Posterior vena cava (tissue), 2 donors: Measurements from ENCODE around the gene SORCS2. TPM values are rescaled to one million over a fixed set of nuclear protein-coding genes. Genes with fewer than 3 reads are reported as not detected.
A peak's percentile ranks its signal among the peaks of the same experiment; 100 is the strongest.

Source experiments
- DNase-seq: peaks from one replicate; pipeline ENCODE4 v3.0.0-alpha.2; 2020; ENCODE audit warnings: low spot score
- intact Hi-C, 2 donors: fragments of 100-400 bp; cut with DNase I; formaldehyde crosslinking; loops; one replicate each; pipeline versions ENCODE4 v1.14.1 to v1.14.2; 2022 to 2023
- total RNA-seq, 2 donors: library from RNA; stranded (reverse); fragmentation: NEBNext Ultra II Directional; extraction: Animal tissue kit (Norgen Biotek cat#: 25700); gene quantifications; one replicate each; pipeline ENCODE4 v1.2.1, GENCODE V29; 2021
- donor health status: DM: yes; HTN: yes; CAD: no.
- donor health status: DM: yes; HTN: yes; CAD: no.

Gene SORCS2
- total RNA-seq, 2 donors from 2014 or later = 5.0 to 11.9 TPM

- DNase-seq = no peak
Measured at GRCh38 chr4:7320206-7320797, 128.0 kb downstream of the SORCS2 start.

DNA sequence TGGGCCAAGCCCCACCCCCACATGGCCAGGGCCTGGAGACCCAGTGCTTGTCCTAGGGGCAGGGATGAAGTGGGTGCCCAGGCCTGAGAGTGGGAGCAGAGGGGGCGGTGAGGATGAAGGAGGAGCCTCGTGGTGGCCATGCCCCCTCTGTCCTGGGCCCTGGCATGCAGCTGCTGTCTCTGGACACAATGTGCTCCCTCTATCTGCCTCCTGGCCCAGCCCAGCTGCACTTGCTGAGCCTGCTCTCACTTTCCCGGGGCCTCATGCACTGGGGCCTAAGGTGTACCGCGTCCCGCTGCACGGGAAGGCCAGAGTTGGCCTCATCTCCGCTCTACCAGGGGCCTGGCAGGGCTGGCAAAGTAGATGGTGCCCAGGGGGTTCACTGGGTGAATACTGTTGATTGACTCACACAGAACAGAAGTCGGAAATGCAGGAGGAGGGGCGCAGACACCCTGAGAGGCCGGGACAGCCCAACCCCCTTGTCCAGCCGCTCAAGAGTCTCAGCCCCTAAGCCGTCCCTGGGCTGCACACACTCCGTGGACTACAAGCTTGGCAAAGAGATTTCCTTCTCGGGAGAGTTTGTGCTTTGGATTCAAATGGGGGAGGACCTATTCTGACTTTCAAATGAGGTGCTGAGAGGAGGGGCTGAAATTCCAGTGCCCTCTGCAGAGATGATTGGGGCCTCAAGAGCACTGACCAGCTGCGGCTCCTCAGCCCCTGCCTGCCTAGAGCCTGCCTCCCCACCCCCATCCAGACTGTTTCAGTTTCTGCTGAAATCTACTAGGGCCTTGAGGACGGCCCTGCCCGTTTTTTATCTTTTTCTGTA is 130.0 kb downstream of the SORCS2 start:
- DNase-seq = no peak
- intact Hi-C loops = no loop called here

More at GRCh38 chr4:7320206-7320797, 128.0 kb downstream of the SORCS2 start:
- intact Hi-C loops = no loop called here

- DNase-seq = no peak
- intact Hi-C loops = no loop called here
Measured at GRCh38 chr4:7323461-7323871, 131.1 kb downstream of the SORCS2 start.

- DNase-seq = no peak
- intact Hi-C loops = no loop called here
Measured at GRCh38 chr4:7323872-7324650, 131.7 kb downstream of the SORCS2 start.

- no peak for DNase-seq
- intact Hi-C loops = no loop called here
Measured at GRCh38 chr4:7324651-7325121, 132.3 kb downstream of the SORCS2 start.

- DNase-seq = no peak
- intact Hi-C loops = no loop called here
Measured at GRCh38 chr4:7325541-7325940, 133.2 kb downstream of the SORCS2 start.

GRCh38 chr4:7326306-7326692 is 134.0 kb downstream of the SORCS2 start:
- DNase-seq = no peak
- intact Hi-C loops = no loop called here

GRCh38 chr4:7326693-7327340 is 134.5 kb downstream of the SORCS2 start:
- intact Hi-C loops = no loop called here
- peak; percentile 78 for DNase-seq

DNA sequence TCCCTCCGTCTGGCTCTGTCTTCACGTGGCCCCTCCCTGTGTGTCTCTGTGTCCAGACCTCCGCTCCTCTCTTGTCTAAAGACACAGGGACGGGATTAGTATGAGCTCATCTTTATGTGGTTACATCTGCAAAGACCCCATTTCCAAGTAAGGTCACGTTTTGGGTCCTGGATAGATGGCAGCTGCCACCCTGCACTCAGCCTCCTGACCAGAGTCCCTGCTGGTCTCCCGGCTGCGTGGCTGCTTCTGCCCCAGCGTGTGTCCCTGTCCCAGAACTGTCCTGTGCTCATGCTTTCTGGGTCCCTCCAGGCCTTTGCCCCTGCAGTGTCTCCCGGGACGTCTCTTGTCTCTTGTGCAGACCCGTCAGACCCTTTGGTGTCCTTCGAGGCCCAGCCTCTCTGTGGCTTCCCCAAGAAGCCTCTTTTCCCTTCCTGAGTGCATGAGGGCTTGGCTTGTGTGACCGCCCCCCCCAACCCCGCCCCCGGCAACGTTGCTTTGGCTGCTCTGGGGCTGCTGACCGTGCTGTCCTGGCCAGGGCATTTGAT is 135.1 kb downstream of the SORCS2 start:
- intact Hi-C loops = no loop called here
- DNase-seq = peak; percentile 72

- peak; percentile 60 for DNase-seq
- intact Hi-C loops = no loop called here
Measured at GRCh38 chr4:7328162-7328912, 136.0 kb downstream of the SORCS2 start.

DNA sequence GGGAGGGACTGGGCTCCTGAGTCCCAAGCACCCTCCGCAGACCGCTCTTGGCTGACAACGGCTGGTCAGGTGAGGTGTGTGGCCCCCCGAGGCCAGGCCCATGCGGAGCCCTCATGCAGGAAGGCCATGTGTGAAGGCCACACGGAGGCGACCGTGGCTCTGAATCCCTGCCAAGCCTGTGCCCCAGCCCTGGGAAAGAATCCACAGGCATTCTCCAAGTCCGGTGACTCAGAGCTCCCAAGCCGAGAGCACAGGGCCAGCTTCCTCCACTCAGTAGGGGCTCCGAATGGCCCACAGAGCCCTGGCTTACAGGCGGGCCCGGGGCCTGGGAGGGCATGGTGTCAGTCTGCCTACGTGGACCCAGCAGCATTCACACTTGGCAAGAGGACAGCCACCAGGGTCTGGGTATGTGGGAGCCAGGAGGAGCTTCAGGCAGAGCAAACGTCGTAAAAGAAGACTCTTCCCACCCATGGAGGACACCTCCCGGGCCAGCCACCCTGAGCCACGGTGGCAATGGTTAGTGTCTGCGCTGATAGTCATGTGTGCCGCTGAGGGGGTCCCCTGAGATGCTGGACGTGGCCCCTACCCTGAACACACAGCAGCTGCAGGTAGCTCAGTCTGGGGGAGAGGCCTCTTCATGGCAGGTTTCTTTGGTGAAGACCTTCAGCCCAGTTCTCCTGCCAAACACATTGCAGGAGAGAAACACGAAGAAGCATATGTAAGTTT is 136.7 kb downstream of the SORCS2 start:
- DNase-seq = peak; percentile 86
- intact Hi-C loops = no loop called here

DNA sequence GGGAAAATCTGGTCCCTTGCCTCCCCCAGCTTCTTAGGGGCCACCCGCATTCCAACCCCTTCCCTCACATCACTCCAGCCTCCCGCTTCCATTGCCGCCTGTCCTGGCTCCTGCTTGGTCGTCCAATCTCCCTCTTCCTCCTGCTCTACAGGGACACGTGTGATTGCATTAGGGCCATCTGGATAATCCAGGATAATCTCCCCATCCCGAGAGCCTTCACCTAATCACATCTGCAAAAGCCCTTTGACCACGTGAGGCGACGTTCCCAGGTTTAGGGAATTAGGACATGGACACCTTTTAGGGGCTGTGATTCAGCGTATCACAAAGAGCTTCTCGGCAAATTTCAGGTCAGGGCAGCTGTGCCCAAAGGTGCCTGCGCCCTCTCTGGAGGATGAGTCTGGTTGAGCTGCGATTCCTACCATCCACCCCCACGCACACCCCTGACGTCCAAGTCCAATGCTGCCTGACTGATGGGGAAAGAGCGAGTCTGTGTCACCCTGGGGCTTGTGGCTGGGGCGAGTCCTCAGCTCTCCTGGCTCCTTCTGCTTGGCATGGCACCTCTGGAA is 137.8 kb downstream of the SORCS2 start:
- intact Hi-C loops = no loop called here
- peak; percentile 48 for DNase-seq

GRCh38 chr4:7330811-7331681 is 138.7 kb downstream of the SORCS2 start:
- intact Hi-C loops = no loop called here
- peak; percentile 78 for DNase-seq

DNA sequence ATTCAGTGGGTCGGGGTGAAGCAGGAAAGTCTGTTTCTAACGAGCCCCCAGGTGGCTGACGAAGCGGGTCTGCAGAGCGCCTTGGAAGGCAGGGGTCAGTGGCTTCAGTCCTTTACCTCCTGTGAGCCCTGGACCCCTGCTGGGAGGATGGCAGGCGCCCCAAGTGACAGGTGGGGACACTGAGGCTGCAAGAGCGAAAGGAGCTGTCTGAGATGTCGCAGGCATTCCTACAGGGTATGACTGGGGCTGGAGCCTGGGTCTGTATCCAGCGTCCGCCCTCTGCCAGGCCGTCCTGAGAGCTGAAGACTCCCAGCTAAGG is 139.3 kb downstream of the SORCS2 start:
- intact Hi-C loops = no loop called here

GRCh38 chr4:7332216-7333023 is 140.1 kb downstream of the SORCS2 start:
- DNase-seq = peak; percentile 86
- intact Hi-C loops = no loop called here

More for the DNA sequence above, 139.3 kb downstream of the SORCS2 start:
- peak; percentile 66 for DNase-seq
